Astrocyte of the cerebellum (primary cell): ENCODE data around the gene SOBP.

ENCODE experiments used
- DNase-seq: peaks from one replicate; pipeline ENCODE4 v3.0.0-alpha.2; 2011; ENCODE audit warnings: low read depth
- H3K4me3 ChIP-seq: 2 replicates; pipeline ENCODE4 v1.5.1; 2011; ENCODE audit warnings: mild to moderate bottlenecking, low read depth, low read length, moderate library complexity
- CTCF ChIP-seq: IDR thresholded peaks from 2 replicates; pipeline ENCODE4 v1.5.1; 2012; ENCODE audit warnings: low read length, low read depth, moderate library complexity, mild to moderate bottlenecking; ENCODE audit errors: missing control alignments
- in situ Hi-C: cut with HindIII; loops from 2 replicates; pipeline ENCODE4 v1.10.0; 2017; ENCODE audit warnings: low sequenced_read_pairs

The SOBP gene

GRCh38 chr6:107695061-107695720, 205.3 kb downstream of the SOBP start:
- in situ Hi-C loops = no loop called here
- no peak for DNase-seq
- no peak for TF ChIP-seq CTCF
- H3K4me3 ChIP-seq = no peak overlapping the region

- TF ChIP-seq CTCF = no peak
- DNase-seq = no peak
- in situ Hi-C loops = no loop called here
- no peak overlapping the region for H3K4me3 ChIP-seq
These were observed 207.8 kb downstream of the SOBP start for GRCh38 chr6:107697682-107698081.

- DNase-seq = no peak
- TF ChIP-seq CTCF = no peak
- in situ Hi-C loops = no loop called here
- no peak overlapping the region for H3K4me3 ChIP-seq
These were observed 208.2 kb downstream of the SOBP start for GRCh38 chr6:107698146-107698545.

GRCh38 chr6:107699254-107699653, 209.3 kb downstream of the SOBP start:
- no peak overlapping the region for H3K4me3 ChIP-seq
- DNase-seq = no peak
- no peak for TF ChIP-seq CTCF
- in situ Hi-C loops = no loop called here

GRCh38 chr6:107699697-107700325, 209.9 kb downstream of the SOBP start:
- TF ChIP-seq CTCF = no peak
- DNase-seq = no peak
- no peak overlapping the region for H3K4me3 ChIP-seq
- in situ Hi-C loops = no loop called here

- no peak for DNase-seq
- no peak for TF ChIP-seq CTCF
- H3K4me3 ChIP-seq = no peak overlapping the region
- in situ Hi-C loops = no loop called here
These were observed 213.7 kb downstream of the SOBP start for GRCh38 chr6:107703606-107704005.
